Measurements from ENCODE around the gene TNPO1. TPM values are rescaled to one million over a fixed set of nuclear protein-coding genes. Genes with fewer than 3 reads are reported as not detected.

The TNPO1 gene
- total RNA-seq, 1 experiment from 2014 or later, result 201 TPM

GRCh38 chr5:72889324-72889723 is 72.9 kb downstream of the TNPO1 start:
- no peak overlapping the region for H3K4me3 ChIP-seq (ENCODE audit: low read depth, low read length, poor library complexity, severe bottlenecking)
- POLR2A ChIA-PET (ENCODE audit: low non-redundant PET), result no interaction called here
- intact Hi-C loops (cut with micrococcal nuclease; ENCODE audit: unreplicated experiment), result no loop called here
- H3K9me3 ChIP-seq (ENCODE audit: low read depth, low read length, poor library complexity, severe bottlenecking), result no peaks in the 10 kb centered on the region
- CTCF ChIA-PET, result interaction anchor here (0.6 kb wide), 1 partner anchor 758 kb away, joined by 3 read pairs; no protein-coding TSS in a partner anchor
- DNase-seq (ENCODE audit: low spot score), result no peak
- no peak overlapping the region for H3K27ac ChIP-seq (ENCODE audit: low read depth, low read length, poor library complexity, severe bottlenecking)
- TF ChIP-seq EZH2 (IDR thresholded peaks at IDR 0.05; ENCODE audit: borderline replicate concordance, low read depth, low read length, poor library complexity, severe bottlenecking) (no peak), CTCF (conservative IDR thresholded peaks at IDR 0.05; ENCODE audit: low read depth, low read length) (no peak)
- peaks cover 96% of the 10 kb centered on the region for H3K36me3 ChIP-seq (ENCODE audit: insufficient read depth, low read length, poor library complexity, severe bottlenecking)
- H3K27me3 ChIP-seq (replicated peaks; ENCODE audit: insufficient read depth, low read depth, low read length, poor library complexity), result no peaks in the 10 kb centered on the region
- no peaks in the 10 kb centered on the region for H3K4me1 ChIP-seq (ENCODE audit: insufficient read depth, low read length, poor library complexity, severe bottlenecking)
- BruUV-seq (replicated peaks), result no TSS peak

GRCh38 chr5:72892846-72893245 is 76.4 kb downstream of the TNPO1 start:
- TF ChIP-seq CTCF (conservative IDR thresholded peaks at IDR 0.05; ENCODE audit: low read depth, low read length), result no peak
- TF ChIP-seq EZH2 (IDR thresholded peaks at IDR 0.05; ENCODE audit: borderline replicate concordance, low read depth, low read length, poor library complexity, severe bottlenecking), result no peak
- intact Hi-C loops (cut with micrococcal nuclease; ENCODE audit: unreplicated experiment), result no loop called here
- Histone ChIP-seq H3K4me1 (ENCODE audit: insufficient read depth, low read length, poor library complexity, severe bottlenecking) (no peaks in the 10 kb centered on the region), H3K36me3 (ENCODE audit: insufficient read depth, low read length, poor library complexity, severe bottlenecking) (peaks cover 98% of the 10 kb centered on the region), H3K9me3 (ENCODE audit: low read depth, low read length, poor library complexity, severe bottlenecking) (no peaks in the 10 kb centered on the region), H3K4me3 (ENCODE audit: low read depth, low read length, poor library complexity, severe bottlenecking) (no peak overlapping the region), H3K27me3 (replicated peaks; ENCODE audit: insufficient read depth, low read depth, low read length, poor library complexity) (no peaks in the 10 kb centered on the region), H3K27ac (ENCODE audit: low read depth, low read length, poor library complexity, severe bottlenecking) (no peak overlapping the region)
- ChIA-PET CTCF (no interaction called here), POLR2A (ENCODE audit: low non-redundant PET) (no interaction called here)
- DNase-seq (ENCODE audit: low spot score), result no peak
- no TSS peak for BruUV-seq (replicated peaks)

GRCh38 chr5:72895758-72896157 is 79.3 kb downstream of the TNPO1 start:
- no peak for DNase-seq (ENCODE audit: low spot score)
- no TSS peak for BruUV-seq (replicated peaks)
- intact Hi-C loops (cut with micrococcal nuclease; ENCODE audit: unreplicated experiment), result no loop called here
- Histone ChIP-seq H3K4me1 (ENCODE audit: insufficient read depth, low read length, poor library complexity, severe bottlenecking) (no peaks in the 10 kb centered on the region), H3K9me3 (ENCODE audit: low read depth, low read length, poor library complexity, severe bottlenecking) (no peaks in the 10 kb centered on the region), H3K27ac (ENCODE audit: low read depth, low read length, poor library complexity, severe bottlenecking) (no peak overlapping the region), H3K27me3 (replicated peaks; ENCODE audit: insufficient read depth, low read depth, low read length, poor library complexity) (no peaks in the 10 kb centered on the region), H3K36me3 (ENCODE audit: insufficient read depth, low read length, poor library complexity, severe bottlenecking) (peaks cover 98% of the 10 kb centered on the region), H3K4me3 (ENCODE audit: low read depth, low read length, poor library complexity, severe bottlenecking) (no peak overlapping the region)
- ChIA-PET CTCF (no interaction called here), POLR2A (ENCODE audit: low non-redundant PET) (no interaction called here)
- TF ChIP-seq EZH2 (IDR thresholded peaks at IDR 0.05; ENCODE audit: borderline replicate concordance, low read depth, low read length, poor library complexity, severe bottlenecking) (no peak), CTCF (conservative IDR thresholded peaks at IDR 0.05; ENCODE audit: low read depth, low read length) (no peak)
